ENCODE measurements around the gene OR2W1.

- no peak for TF ChIP-seq POLR2A (IDR thresholded peaks at IDR 0.05; ENCODE audit: low read depth)
- TF ChIP-seq CTCF (IDR thresholded peaks at IDR 0.05), result peak; percentile 68 to 76 (median 71)
- peak in 1 of 2 donors; percentile 18 for TF ChIP-seq POLR2AphosphoS5 (IDR thresholded peaks at IDR 0.05)
Measured at GRCh38 chr6:29016559-29017427, 28.2 kb downstream of the OR2W1 start.
